ENCODE measurements around the gene PRDM16. TPM values are rescaled to one million over a fixed set of nuclear protein-coding genes. Genes with fewer than 3 reads are reported as not detected.

The PRDM16 gene
- total and polyA plus RNA-seq, 2 of the 13 experiments (the other 11 are each of a cell fraction or from before 2014, with no cell fraction given) = 0.15 to 0.81 TPM

DNA sequence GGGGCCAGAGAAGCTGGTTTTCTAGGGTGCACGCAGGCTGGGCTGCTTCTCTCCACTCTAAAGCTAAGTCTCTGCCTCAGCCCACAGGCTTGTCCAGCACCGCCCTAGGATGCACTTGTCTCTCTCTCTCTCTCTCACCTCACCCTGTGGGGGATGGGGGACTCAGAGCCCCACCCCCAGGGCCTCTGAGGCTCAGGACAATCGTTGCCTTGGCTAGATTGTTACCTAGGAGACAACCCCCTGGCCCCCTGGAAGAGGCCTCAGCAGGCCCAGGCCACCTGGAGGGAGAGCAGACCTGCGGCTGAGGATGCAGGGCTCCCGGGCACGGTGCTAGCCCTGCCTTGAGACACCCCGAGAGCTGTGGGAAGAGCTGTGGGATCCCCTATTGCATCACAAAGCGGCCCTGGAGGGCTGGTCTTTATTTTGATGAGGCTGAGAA is 47.8 kb upstream of the PRDM16 start, which contains the start of gene ACTRT2:
ACTRT2 (plus strand) TSS at position 235 of the 439 bp plus-strand sequence. CDS start 220 bp downstream, outside the sequence.
- Histone ChIP-seq H2AFZ (ENCODE audit: low read length) (no peak within 1 kb of the TSS), H3K79me2 (ENCODE audit: insufficient read depth, low read length) (no peaks in the 10 kb centered on the region), H3K27me3 (ENCODE audit: control insufficient read depth in 1 of 2, insufficient read depth in 2 of 2, low read length in 2 of 2) (peaks cover 10 to 56% of the 10 kb centered on the region in 2 experiments), H3K9me3 (ENCODE audit: low read length) (no peaks in the 10 kb centered on the region), H3K4me1 (ENCODE audit: insufficient read depth, low read length) (no peaks in the 10 kb centered on the region), H4K20me1 (ENCODE audit: insufficient read depth, low read length) (no peaks in the 10 kb centered on the region), H3K4me3 (replicated peaks in 1 of 3; ENCODE audit: insufficient read depth in 1 of 3, low read depth in 2 of 3, low read length in 3 of 3) (no peak within 1 kb of the TSS), H3K9ac (ENCODE audit: insufficient read depth, low read depth, low read length) (no peak within 1 kb of the TSS), H3K36me3 (replicated peaks in 1 of 2; ENCODE audit: control insufficient read depth in 1 of 2, insufficient read depth in 2 of 2, low read length in 2 of 2) (no peaks in the 10 kb centered on the region), H3K4me2 (ENCODE audit: low read depth, low read length) (no peak within 1 kb of the TSS), H3K27ac (ENCODE audit: extremely low read length, insufficient read depth, low read length) (no peak within 1 kb of the TSS)
- ATAC-seq (no peak), FAIRE-seq (no peak), DNase-seq (ENCODE audit: low spot score) (no peak)
- in situ Hi-C loops (cut with HindIII; ENCODE audit: extremely low pct_ligation_motif_present, low pct_unique_long_range_greater_than_20kb) = no loop called here
- no CpG with 5 or more reads among the region's 8 CpGs for WGBS (ENCODE audit: low lambda C conversion rate)
- intact Hi-C loops (cut with micrococcal nuclease; ENCODE audit: unreplicated experiment) = no loop called here
- ChIA-PET POLR2A (no interaction called here), CTCF (ENCODE audit: low intra/inter-chr PET ratio, low total read pairs) (no interaction called here)
- no TSS peak for BruUV-seq (replicated peaks)
- TF ChIP-seq CEBPB (IDR thresholded peaks at IDR 0.05; ENCODE audit: borderline replicate concordance, low read depth, low read length) (0 out of 2 replicates have a peak, but pooled peaks have one; percentile 0), ZNF563 (CRISPR knock-in tag; IDR thresholded peaks at IDR 0.05) (no peak)

DNA sequence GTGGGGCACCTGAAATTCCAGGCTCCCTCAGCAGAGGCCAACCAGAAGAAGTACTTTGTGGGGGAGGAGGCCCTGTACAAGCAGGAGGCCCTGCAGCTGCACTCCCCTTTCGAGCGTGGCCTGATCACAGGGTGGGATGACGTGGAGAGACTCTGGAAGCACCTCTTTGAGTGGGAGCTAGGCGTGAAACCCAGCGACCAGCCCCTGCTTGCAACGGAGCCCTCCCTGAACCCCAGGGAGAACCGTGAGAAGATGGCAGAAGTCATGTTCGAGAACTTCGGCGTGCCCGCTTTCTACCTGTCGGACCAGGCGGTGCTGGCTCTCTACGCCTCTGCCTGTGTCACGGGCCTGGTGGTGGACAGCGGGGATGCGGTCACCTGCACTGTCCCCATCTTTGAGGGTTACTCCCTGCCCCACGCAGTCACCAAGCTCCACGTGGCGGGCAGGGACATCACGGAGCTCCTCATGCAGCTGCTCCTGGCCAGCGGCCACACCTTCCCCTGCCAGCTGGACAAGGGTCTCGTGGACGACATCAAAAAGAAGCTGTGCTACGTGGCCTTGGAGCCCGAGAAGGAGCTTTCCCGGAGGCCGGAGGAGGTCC is 47.1 kb upstream of the PRDM16 start:
- TF ChIP-seq ZNF235 (CRISPR knock-in tag; IDR thresholded peaks at IDR 0.05; ENCODE audit: borderline replicate concordance) (no peak), ZNF883 (CRISPR knock-in tag; IDR thresholded peaks at IDR 0.05; ENCODE audit: not compliant biosample characterization) (no peak), SAFB2 (CRISPR knock-in tag; IDR thresholded peaks at IDR 0.05; ENCODE audit: borderline replicate concordance, low read depth) (no peak), ZNF253 (CRISPR knock-in tag; IDR thresholded peaks at IDR 0.05; ENCODE audit: borderline replicate concordance) (no peak), RORA (CRISPR knock-in tag; IDR thresholded peaks at IDR 0.05) (no peak), HOXA9 (CRISPR knock-in tag; IDR thresholded peaks at IDR 0.05; ENCODE audit: borderline replicate concordance) (no peak), ZNF333 (CRISPR knock-in tag; IDR thresholded peaks at IDR 0.05; ENCODE audit: borderline replicate concordance) (no peak), ZNF121 (CRISPR knock-in tag; IDR thresholded peaks at IDR 0.05) (no peak)
- TF ChIP-seq, protein P1, sequence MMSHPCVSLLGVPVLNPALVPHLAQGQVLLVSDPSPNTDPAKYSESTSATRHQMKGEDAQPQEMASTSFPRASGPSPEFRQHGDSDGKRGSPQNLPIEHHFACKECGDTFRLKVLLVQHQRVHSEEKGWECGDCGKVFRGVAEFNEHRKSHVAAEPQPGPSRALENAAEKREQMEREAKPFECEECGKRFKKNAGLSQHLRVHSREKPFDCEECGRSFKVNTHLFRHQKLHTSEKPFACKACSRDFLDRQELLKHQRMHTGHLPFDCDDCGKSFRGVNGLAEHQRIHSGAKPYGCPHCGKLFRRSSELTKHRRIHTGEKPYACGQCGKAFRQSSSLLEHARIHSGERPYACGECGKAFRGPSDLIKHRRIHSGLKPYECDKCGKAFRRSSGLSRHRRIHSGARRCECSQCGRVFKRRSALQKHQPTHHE (CRISPR knock-in tag; IDR thresholded peaks at IDR 0.05; ENCODE audit: borderline replicate concordance) = no peak
- TF ChIP-seq, protein P2, sequence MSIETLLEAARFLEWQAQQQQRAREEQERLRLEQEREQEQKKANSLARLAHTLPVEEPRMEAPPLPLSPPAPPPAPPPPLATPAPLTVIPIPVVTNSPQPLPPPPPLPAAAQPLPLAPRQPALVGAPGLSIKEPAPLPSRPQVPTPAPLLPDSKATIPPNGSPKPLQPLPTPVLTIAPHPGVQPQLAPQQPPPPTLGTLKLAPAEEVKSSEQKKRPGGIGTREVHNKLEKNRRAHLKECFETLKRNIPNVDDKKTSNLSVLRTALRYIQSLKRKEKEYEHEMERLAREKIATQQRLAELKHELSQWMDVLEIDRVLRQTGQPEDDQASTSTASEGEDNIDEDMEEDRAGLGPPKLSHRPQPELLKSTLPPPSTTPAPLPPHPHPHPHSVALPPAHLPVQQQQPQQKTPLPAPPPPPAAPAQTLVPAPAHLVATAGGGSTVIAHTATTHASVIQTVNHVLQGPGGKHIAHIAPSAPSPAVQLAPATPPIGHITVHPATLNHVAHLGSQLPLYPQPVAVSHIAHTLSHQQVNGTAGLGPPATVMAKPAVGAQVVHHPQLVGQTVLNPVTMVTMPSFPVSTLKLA (IDR thresholded peaks at IDR 0.05) = no peak
- TF ChIP-seq, protein P3, sequence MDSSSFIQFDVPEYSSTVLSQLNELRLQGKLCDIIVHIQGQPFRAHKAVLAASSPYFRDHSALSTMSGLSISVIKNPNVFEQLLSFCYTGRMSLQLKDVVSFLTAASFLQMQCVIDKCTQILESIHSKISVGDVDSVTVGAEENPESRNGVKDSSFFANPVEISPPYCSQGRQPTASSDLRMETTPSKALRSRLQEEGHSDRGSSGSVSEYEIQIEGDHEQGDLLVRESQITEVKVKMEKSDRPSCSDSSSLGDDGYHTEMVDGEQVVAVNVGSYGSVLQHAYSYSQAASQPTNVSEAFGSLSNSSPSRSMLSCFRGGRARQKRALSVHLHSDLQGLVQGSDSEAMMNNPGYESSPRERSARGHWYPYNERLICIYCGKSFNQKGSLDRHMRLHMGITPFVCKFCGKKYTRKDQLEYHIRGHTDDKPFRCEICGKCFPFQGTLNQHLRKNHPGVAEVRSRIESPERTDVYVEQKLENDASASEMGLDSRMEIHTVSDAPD (CRISPR knock-in tag; IDR thresholded peaks at IDR 0.05) = no peak
- BruUV-seq (replicated peaks) = no TSS peak
- ChIA-PET CTCF (ENCODE audit: low intra/inter-chr PET ratio, low total read pairs) (no interaction called here), POLR2A (no interaction called here)
- Histone ChIP-seq H3K36me3 (replicated peaks in 1 of 2; ENCODE audit: control insufficient read depth in 1 of 2, insufficient read depth in 2 of 2, low read length in 2 of 2) (no peaks in the 10 kb centered on the region), H3K9me3 (ENCODE audit: low read length) (no peaks in the 10 kb centered on the region), H3K9ac (ENCODE audit: insufficient read depth, low read depth, low read length) (no peak overlapping the region), H3K4me3 (replicated peaks in 1 of 3; ENCODE audit: insufficient read depth in 1 of 3, low read depth in 2 of 3, low read length in 3 of 3) (no peak overlapping the region), H2AFZ (ENCODE audit: low read length) (no peak overlapping the region), H3K27ac (ENCODE audit: extremely low read length, insufficient read depth, low read length) (no peak overlapping the region), H4K20me1 (ENCODE audit: insufficient read depth, low read length) (no peaks in the 10 kb centered on the region), H3K4me1 (ENCODE audit: insufficient read depth, low read length) (no peaks in the 10 kb centered on the region), H3K27me3 (ENCODE audit: control insufficient read depth in 1 of 2, insufficient read depth in 2 of 2, low read length in 2 of 2) (peaks cover 10 to 56% of the 10 kb centered on the region in 2 experiments), H3K79me2 (ENCODE audit: insufficient read depth, low read length) (no peaks in the 10 kb centered on the region), H3K4me2 (ENCODE audit: low read depth, low read length) (no peak overlapping the region)
- ATAC-seq (no peak), FAIRE-seq (no peak), DNase-seq (ENCODE audit: low spot score) (no peak)
- in situ Hi-C loops (cut with HindIII; ENCODE audit: extremely low pct_ligation_motif_present, low pct_unique_long_range_greater_than_20kb) (no loop called here), intact Hi-C loops (cut with micrococcal nuclease; ENCODE audit: unreplicated experiment) (no loop called here)
- no CpG with 5 or more reads among the region's 28 CpGs for WGBS (ENCODE audit: low lambda C conversion rate)
